NB4 (cell line): ENCODE data around the gene CLBA1.

ENCODE experiments used
- CTCF ChIP-seq: IDR thresholded peaks from one replicate; pipeline ENCODE4 v1.5.1; 2012; ENCODE audit warnings: low read depth, low read length
- MYC ChIP-seq: IDR thresholded peaks from 2 replicates; pipeline ENCODE4 v1.6.1; 2011; ENCODE audit warnings: low read depth, low read length
- POLR2A ChIP-seq: IDR thresholded peaks from 2 replicates; pipeline ENCODE4 v1.6.1; 2011; ENCODE audit warnings: mild to moderate bottlenecking; ENCODE audit not compliant: insufficient read length; ENCODE audit errors: extremely low read depth
- TF ChIP-seq, protein P1 (sequence below): IDR thresholded peaks from 2 replicates; pipeline ENCODE4 v1.6.1; 2011; ENCODE audit warnings: low read depth, low read length

DNA sequence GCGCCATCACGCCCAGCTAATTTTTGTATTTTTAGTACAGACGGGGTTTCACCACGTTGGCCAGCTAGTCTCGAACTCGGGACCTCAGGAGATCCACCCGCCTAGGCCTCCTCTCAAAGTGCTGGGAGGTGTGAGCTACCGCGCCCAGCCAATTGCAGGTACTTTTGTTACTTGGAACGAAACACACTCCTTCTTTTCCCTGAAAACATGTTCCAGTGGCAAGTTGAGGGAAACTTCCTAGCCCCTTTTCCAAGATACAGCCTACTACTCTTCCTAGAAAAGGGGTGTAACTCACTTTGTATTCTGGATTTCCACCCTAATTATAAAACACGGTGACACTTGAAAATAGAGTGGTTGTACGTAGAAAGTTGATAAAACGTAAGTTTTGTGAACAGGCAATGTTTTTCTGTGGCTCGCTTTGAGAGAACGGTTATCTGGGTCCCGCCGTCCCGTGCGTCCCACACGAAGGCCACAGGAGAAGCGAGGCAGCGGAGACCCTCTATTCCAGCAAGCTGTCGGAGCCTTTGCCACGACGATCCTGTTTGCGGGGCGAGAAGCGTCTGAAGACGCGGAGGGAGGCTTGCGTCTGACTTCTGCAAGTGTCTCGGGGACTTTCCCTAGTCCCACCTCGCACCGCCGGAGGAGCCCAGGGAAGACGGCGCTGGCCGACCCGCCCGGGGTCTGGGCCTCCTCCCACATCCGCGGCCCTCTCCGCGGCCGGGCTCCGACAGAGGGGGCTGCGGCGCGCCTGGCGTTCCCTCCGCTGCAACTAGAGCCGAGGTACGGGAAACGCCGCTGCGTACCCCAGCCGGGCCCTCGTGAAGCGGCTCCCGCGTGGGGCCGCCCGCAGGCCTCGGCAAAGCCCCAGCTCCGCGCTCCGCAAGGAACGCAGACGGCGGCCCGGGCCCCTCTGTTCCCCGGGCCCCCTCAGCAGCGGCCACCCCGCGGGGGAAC lies 34.5 kb downstream of the CLBA1 start:
- TF ChIP-seq CTCF = no peak
- TF ChIP-seq, protein P1, sequence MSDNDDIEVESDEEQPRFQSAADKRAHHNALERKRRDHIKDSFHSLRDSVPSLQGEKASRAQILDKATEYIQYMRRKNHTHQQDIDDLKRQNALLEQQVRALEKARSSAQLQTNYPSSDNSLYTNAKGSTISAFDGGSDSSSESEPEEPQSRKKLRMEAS = no peak
- TF ChIP-seq POLR2A = no peak
- no peak for TF ChIP-seq MYC
